Suprapubic skin (tissue), 4 donors: ENCODE measurements around the gene AMOTL2.

ENCODE experiments used
- CTCF ChIP-seq, 2 donors: fragments of 200-600 bp in 1 of 2; fragments of 450-650 bp in 1 of 2; sonication (generic) in 1 of 2; IDR thresholded peaks; one replicate each; pipeline ENCODE4 v1.5.1; 2016 to 2019; ENCODE audit warnings: antibody characterized with exemption in 2 of 2, mild to moderate bottlenecking in 1 of 2, moderate library complexity in 1 of 2
- EP300 ChIP-seq: sonication (generic); formaldehyde crosslinking; IDR thresholded peaks from one replicate; pipeline ENCODE4 v1.6.1; 2017; ENCODE audit warnings: antibody characterized with exemption
- POLR2A ChIP-seq, 2 donors: fragments of 450-650 bp; IDR thresholded peaks; one replicate each; pipeline ENCODE4 v1.6.1; 2017; ENCODE audit warnings: antibody characterized with exemption in 2 of 2, mild to moderate bottlenecking in 2 of 2, moderate library complexity in 2 of 2
- POLR2AphosphoS5 ChIP-seq, 3 donors: sonication (generic); formaldehyde crosslinking; IDR thresholded peaks; one replicate each; pipeline ENCODE4 v1.6.1; 2017; ENCODE audit warnings: antibody characterized with exemption in 3 of 3

- TF ChIP-seq POLR2A (IDR thresholded peaks at IDR 0.05) (no peak), POLR2AphosphoS5 (IDR thresholded peaks at IDR 0.05) (no peak), CTCF (IDR thresholded peaks at IDR 0.05) (no peak), EP300 (no peak)
These were observed 52.0 kb downstream of the AMOTL2 start for GRCh38 chr3:134322286-134322685.
